ENCODE data around the gene VANGL1.

VANGL1 gene

DNA sequence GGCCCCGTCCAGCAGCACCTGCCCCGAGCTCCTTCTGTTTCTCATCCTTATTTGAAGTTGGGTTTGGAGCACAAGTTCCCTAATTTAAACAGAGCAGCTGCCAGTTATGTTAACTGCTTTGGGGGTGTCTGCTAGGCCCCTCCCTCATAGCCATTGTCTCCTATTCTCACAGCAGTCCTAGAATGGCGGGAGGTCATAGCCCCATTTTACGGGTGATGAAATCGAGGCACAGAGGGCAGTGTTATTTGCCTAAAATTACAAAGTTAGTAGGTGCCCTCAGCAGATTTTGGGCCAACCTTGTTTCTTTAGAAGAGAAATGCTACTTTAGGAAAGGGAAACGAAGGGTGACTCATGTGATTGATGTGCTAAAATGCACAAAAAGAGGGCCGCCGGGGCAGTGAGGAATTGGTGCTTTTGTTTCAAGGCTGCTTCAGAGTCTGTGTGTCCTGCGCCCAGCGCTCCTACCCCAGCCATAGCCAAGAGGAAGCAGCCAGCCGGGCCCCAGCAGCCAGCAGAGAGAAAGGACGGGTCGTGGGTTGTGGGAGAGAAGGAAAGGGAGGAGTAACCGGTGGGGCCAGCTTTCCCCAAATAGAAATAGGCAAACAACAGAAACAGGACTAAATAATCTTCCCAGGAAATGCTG, 13.0 kb downstream of the VANGL1 start:
- Histone ChIP-seq H3K27ac (ENCODE audit: low read depth, low read length) (peak overlapping the region; percentile 71), H3K4me3 (ENCODE audit: low read length) (no peak overlapping the region), H3K27me3 (ENCODE audit: insufficient read depth, low read length) (no peaks in the 10 kb centered on the region), H3K9ac (ENCODE audit: low read depth, low read length) (peak overlapping the region; percentile 22; the same call in 1 of the 2 replicates), H3K4me1 (ENCODE audit: insufficient read depth, low read length) (peaks cover 43% of the 10 kb centered on the region), H3K36me3 (ENCODE audit: insufficient read depth, low read length) (peaks cover 26% of the 10 kb centered on the region), H3K9me3 (ENCODE audit: insufficient read depth, low read depth, low read length) (no peaks in the 10 kb centered on the region)
- 41% methylated on average over 14 of the region's 14 CpGs for WGBS

- peak overlapping the region; percentile 71; the same call in 1 of the 2 replicates for H3K27ac ChIP-seq (ENCODE audit: low read depth, low read length)
- H3K36me3 ChIP-seq (ENCODE audit: insufficient read depth, low read length), result peaks cover 30% of the 10 kb centered on the region
Measured at GRCh38 chr1:115655306-115655663, 13.5 kb downstream of the VANGL1 start.

GRCh38 chr1:115655916-115656315, 14.1 kb downstream of the VANGL1 start:
- no peaks in the 10 kb centered on the region for H3K27me3 ChIP-seq (ENCODE audit: insufficient read depth, low read length)
- H3K27ac ChIP-seq (ENCODE audit: low read depth, low read length), result no peak overlapping the region
- H3K4me3 ChIP-seq (ENCODE audit: low read length), result no peak overlapping the region
- peaks cover 36% of the 10 kb centered on the region for H3K4me1 ChIP-seq (ENCODE audit: insufficient read depth, low read length)
- WGBS, result 100% methylated on average over 4 of the region's 4 CpGs
- peaks cover 36% of the 10 kb centered on the region for H3K36me3 ChIP-seq (ENCODE audit: insufficient read depth, low read length)
- no peak overlapping the region for H3K9ac ChIP-seq (ENCODE audit: low read depth, low read length)
- H3K9me3 ChIP-seq (ENCODE audit: insufficient read depth, low read depth, low read length), result no peaks in the 10 kb centered on the region

More at GRCh38 chr1:115655306-115655663, 13.5 kb downstream of the VANGL1 start:
- Histone ChIP-seq H3K4me1 (ENCODE audit: insufficient read depth, low read length) (peaks cover 42% of the 10 kb centered on the region), H3K9ac (ENCODE audit: low read depth, low read length) (peak overlapping the region; percentile 22; the same call in 1 of the 2 replicates), H3K9me3 (ENCODE audit: insufficient read depth, low read depth, low read length) (no peaks in the 10 kb centered on the region), H3K27me3 (ENCODE audit: insufficient read depth, low read length) (no peaks in the 10 kb centered on the region), H3K4me3 (ENCODE audit: low read length) (no peak overlapping the region)
- 87% methylated on average over 7 of the region's 7 CpGs for WGBS

- no peak overlapping the region for H3K4me3 ChIP-seq (ENCODE audit: low read length)
- peaks cover 37% of the 10 kb centered on the region for H3K36me3 ChIP-seq (ENCODE audit: insufficient read depth, low read length)
- H3K27me3 ChIP-seq (ENCODE audit: insufficient read depth, low read length), result no peaks in the 10 kb centered on the region
- no peaks in the 10 kb centered on the region for H3K9me3 ChIP-seq (ENCODE audit: insufficient read depth, low read depth, low read length)
- peaks cover 30% of the 10 kb centered on the region for H3K4me1 ChIP-seq (ENCODE audit: insufficient read depth, low read length)
- H3K27ac ChIP-seq (ENCODE audit: low read depth, low read length), result no peak overlapping the region
- 86% methylated on average over 5 of the region's 5 CpGs for WGBS
- no peak overlapping the region for H3K9ac ChIP-seq (ENCODE audit: low read depth, low read length)
Measured at GRCh38 chr1:115656461-115657077, 14.8 kb downstream of the VANGL1 start.

- no peak overlapping the region for H3K9ac ChIP-seq (ENCODE audit: low read depth, low read length)
- H3K36me3 ChIP-seq (ENCODE audit: insufficient read depth, low read length), result peaks cover 34% of the 10 kb centered on the region
- H3K27ac ChIP-seq (ENCODE audit: low read depth, low read length), result no peak overlapping the region
- H3K27me3 ChIP-seq (ENCODE audit: insufficient read depth, low read length), result no peaks in the 10 kb centered on the region
- peaks cover 26% of the 10 kb centered on the region for H3K4me1 ChIP-seq (ENCODE audit: insufficient read depth, low read length)
- WGBS, result 75% methylated on average over 1 of the region's 1 CpG
- no peaks in the 10 kb centered on the region for H3K9me3 ChIP-seq (ENCODE audit: insufficient read depth, low read depth, low read length)
- no peak overlapping the region for H3K4me3 ChIP-seq (ENCODE audit: low read length)
Measured at GRCh38 chr1:115658646-115659045, 16.9 kb downstream of the VANGL1 start.

- 0 out of 2 replicates have a peak overlapping the region, but pooled peaks have one; percentile 15 for H3K9ac ChIP-seq (ENCODE audit: low read depth, low read length)
- peaks cover 49% of the 10 kb centered on the region for H3K36me3 ChIP-seq (ENCODE audit: insufficient read depth, low read length)
- no peaks in the 10 kb centered on the region for H3K27me3 ChIP-seq (ENCODE audit: insufficient read depth, low read length)
- no peaks in the 10 kb centered on the region for H3K9me3 ChIP-seq (ENCODE audit: insufficient read depth, low read depth, low read length)
- H3K4me3 ChIP-seq (ENCODE audit: low read length), result no peak overlapping the region
- peak overlapping the region; percentile 20; the same call in 1 of the 2 replicates for H3K27ac ChIP-seq (ENCODE audit: low read depth, low read length)
- H3K4me1 ChIP-seq (ENCODE audit: insufficient read depth, low read length), result peaks cover 12% of the 10 kb centered on the region
- 86% methylated on average over 5 of the region's 5 CpGs for WGBS
Measured at GRCh38 chr1:115660151-115660550, 18.4 kb downstream of the VANGL1 start.

DNA sequence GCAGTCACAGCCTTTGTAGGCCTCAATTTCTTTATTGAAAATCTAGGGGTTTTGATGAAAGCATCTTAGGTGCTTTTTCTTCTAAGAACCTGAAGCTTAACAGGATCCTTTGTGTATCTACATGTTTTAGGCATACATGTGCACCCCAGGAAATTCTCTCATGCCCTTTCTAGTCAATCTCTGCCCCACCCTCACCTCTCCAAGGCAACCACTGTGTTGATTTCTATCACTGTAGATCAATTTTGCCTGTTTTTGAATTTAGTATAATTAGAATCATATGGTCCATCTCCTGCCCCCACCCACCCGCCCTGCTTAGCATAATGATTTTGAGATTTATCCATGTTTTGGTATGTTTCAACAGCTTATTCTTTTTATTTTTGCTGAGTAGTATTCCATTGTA, 19.4 kb downstream of the VANGL1 start:
- no peak overlapping the region for H3K9ac ChIP-seq (ENCODE audit: low read depth, low read length)
- H3K27me3 ChIP-seq (ENCODE audit: insufficient read depth, low read length), result no peaks in the 10 kb centered on the region
- H3K4me1 ChIP-seq (ENCODE audit: insufficient read depth, low read length), result peaks cover 6% of the 10 kb centered on the region
- H3K36me3 ChIP-seq (ENCODE audit: insufficient read depth, low read length), result peaks cover 57% of the 10 kb centered on the region
- H3K4me3 ChIP-seq (ENCODE audit: low read length), result no peak overlapping the region
- H3K27ac ChIP-seq (ENCODE audit: low read depth, low read length), result no peak overlapping the region
- H3K9me3 ChIP-seq (ENCODE audit: insufficient read depth, low read depth, low read length), result no peaks in the 10 kb centered on the region
- WGBS, result no CpG with 5 or more reads among the region's 1 CpG

- Histone ChIP-seq H3K9me3 (ENCODE audit: insufficient read depth, low read depth, low read length) (no peaks in the 10 kb centered on the region), H3K9ac (ENCODE audit: low read depth, low read length) (no peak overlapping the region), H3K27me3 (ENCODE audit: insufficient read depth, low read length) (no peaks in the 10 kb centered on the region), H3K27ac (ENCODE audit: low read depth, low read length) (no peak overlapping the region), H3K4me3 (ENCODE audit: low read length) (no peak overlapping the region), H3K36me3 (ENCODE audit: insufficient read depth, low read length) (peaks cover 56% of the 10 kb centered on the region), H3K4me1 (ENCODE audit: insufficient read depth, low read length) (peaks cover 7% of the 10 kb centered on the region; the same call in 1 of the 2 replicates)
- WGBS, result 95% methylated on average over 7 of the region's 7 CpGs
Measured at GRCh38 chr1:115665319-115666096, 23.7 kb downstream of the VANGL1 start.

DNA sequence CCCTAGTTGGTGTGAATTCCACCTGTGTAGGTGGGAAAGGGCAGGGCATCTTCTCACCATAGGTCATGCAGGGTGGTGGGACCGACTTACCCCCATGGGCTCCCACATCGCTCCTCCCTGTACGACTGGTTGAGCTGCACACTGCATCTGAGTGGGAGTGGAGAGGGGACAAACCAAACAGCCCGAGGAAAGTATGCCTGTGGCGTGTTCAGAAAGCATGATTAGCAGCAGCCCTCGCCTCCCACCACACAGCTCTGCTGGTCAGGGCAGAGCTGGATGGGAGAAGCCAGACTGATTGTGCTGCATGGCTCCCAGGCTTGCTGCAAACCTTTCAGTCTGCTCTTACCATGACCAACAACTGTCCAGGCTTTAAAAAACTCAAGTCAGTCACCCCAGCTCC, 24.4 kb downstream of the VANGL1 start:
- Histone ChIP-seq H3K9me3 (ENCODE audit: insufficient read depth, low read depth, low read length) (no peaks in the 10 kb centered on the region), H3K9ac (ENCODE audit: low read depth, low read length) (no peak overlapping the region), H3K4me1 (ENCODE audit: insufficient read depth, low read length) (peaks cover 7% of the 10 kb centered on the region; the same call in 1 of the 2 replicates), H3K27me3 (ENCODE audit: insufficient read depth, low read length) (no peaks in the 10 kb centered on the region), H3K4me3 (ENCODE audit: low read length) (no peak overlapping the region), H3K36me3 (ENCODE audit: insufficient read depth, low read length) (peaks cover 51% of the 10 kb centered on the region), H3K27ac (ENCODE audit: low read depth, low read length) (no peak overlapping the region)
- WGBS, result 86% methylated on average over 6 of the region's 6 CpGs

DNA sequence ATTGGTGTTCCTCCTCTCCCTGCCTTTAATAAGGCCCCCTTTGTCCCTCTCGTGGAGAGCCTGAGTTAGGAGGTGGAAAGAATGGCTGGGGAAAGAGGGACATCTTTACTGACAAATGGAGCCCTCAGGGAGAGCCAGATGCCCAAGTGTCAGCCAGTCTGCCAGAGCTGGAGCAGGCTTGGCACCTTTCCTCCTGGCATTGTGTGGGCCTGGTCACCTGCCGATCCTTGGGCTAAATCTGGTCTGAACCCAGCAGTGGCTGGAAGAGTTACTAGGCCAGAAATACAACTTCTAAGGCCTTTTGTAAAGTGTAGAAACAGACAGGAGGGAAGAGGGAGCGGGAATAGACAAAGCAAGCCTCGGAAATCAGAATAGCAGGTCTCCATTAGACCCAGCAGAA, 24.9 kb downstream of the VANGL1 start:
- Histone ChIP-seq H3K9ac (ENCODE audit: low read depth, low read length) (no peak overlapping the region), H3K9me3 (ENCODE audit: insufficient read depth, low read depth, low read length) (no peaks in the 10 kb centered on the region), H3K36me3 (ENCODE audit: insufficient read depth, low read length) (peaks cover 51% of the 10 kb centered on the region), H3K4me3 (ENCODE audit: low read length) (no peak overlapping the region), H3K4me1 (ENCODE audit: insufficient read depth, low read length) (peaks cover 7% of the 10 kb centered on the region; the same call in 1 of the 2 replicates), H3K27ac (ENCODE audit: low read depth, low read length) (no peak overlapping the region), H3K27me3 (ENCODE audit: insufficient read depth, low read length) (no peaks in the 10 kb centered on the region)
- WGBS, result 93% methylated on average over 4 of the region's 4 CpGs

DNA sequence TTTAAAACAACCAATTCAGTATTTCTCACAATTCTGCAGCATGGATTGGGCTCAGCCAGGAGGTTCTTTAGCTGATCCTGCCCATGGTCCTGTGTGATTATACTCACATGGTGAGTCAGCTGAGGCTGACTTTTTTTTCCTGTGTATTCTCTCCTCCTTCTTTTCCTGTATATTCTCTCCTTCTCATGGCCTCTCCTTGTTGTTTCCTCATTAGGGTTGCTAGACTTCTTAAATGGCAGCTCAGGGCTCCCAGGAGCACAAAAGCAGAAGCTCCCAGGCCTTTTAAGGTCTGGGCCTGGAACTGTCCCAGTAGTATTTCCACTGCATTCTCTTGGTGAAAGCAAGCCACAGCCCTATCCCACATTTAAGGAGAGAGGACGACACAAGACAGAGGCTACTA, 26.8 kb downstream of the VANGL1 start:
- no peaks in the 10 kb centered on the region for H3K27me3 ChIP-seq (ENCODE audit: insufficient read depth, low read length)
- no peak overlapping the region for H3K9ac ChIP-seq (ENCODE audit: low read depth, low read length)
- no peak overlapping the region for H3K4me3 ChIP-seq (ENCODE audit: low read length)
- H3K9me3 ChIP-seq (ENCODE audit: insufficient read depth, low read depth, low read length), result no peaks in the 10 kb centered on the region
- WGBS, result 89% methylated on average over 1 of the region's 1 CpG
- H3K27ac ChIP-seq (ENCODE audit: low read depth, low read length), result no peak overlapping the region
- peaks cover 44% of the 10 kb centered on the region for H3K36me3 ChIP-seq (ENCODE audit: insufficient read depth, low read length)
- H3K4me1 ChIP-seq (ENCODE audit: insufficient read depth, low read length), result peaks cover 7% of the 10 kb centered on the region; the same call in 1 of the 2 replicates

Measured in HUES64 (cell line).